Stomach (tissue), 9 donors: Measurements from ENCODE around the gene CDKL4. TPM values are rescaled to one million over a fixed set of nuclear protein-coding genes. Genes with fewer than 3 reads are reported as not detected.
"Not testable (repeated sequence)": the region's sequence is repeated elsewhere in the genome, so short reads cannot be mapped to it uniquely, and the experiment has no call there.

Source experiments
- DNase-seq, 2 donors: peaks; one replicate each; pipeline versions ENCODE4 v3.0.0 to v3.0.0-alpha.2; 2013 to 2019
- H3K27ac ChIP-seq, 5 donors: fragments of 200-600 bp in 4 of 5; sonication (generic) in 4 of 5; one replicate each; pipeline ENCODE4 v1.5.1; 2013 to 2019; ENCODE audit warnings: mild to moderate bottlenecking in 1 of 5, moderate library complexity in 1 of 5
- H3K27me3 ChIP-seq, 3 donors: fragments of 200-600 bp; sonication (generic); one replicate each; pipeline ENCODE4 v1.5.1; 2017 to 2019; ENCODE audit warnings: mixed run types in 1 of 3
- H3K36me3 ChIP-seq, 4 donors: fragments of 200-600 bp; sonication (generic); 1 replicate in 3 of 4; 2 replicates in 1 of 4; pipeline ENCODE4 v1.5.1; 2016 to 2019
- H3K4me1 ChIP-seq, 4 donors: fragments of 200-600 bp; sonication (generic); one replicate each; pipeline ENCODE4 v1.5.1; 2016 to 2019
- H3K4me3 ChIP-seq, 4 donors: fragments of 200-600 bp; sonication (generic) in 3 of 4; one replicate each; pipeline ENCODE4 v1.5.1; 2016 to 2019; ENCODE audit warnings: mild to moderate bottlenecking in 1 of 4
- H3K9me3 ChIP-seq, 4 donors: fragments of 200-600 bp; sonication (generic); one replicate each; pipeline ENCODE4 v1.5.1; 2016 to 2019
- CTCF ChIP-seq, 7 experiments: fragments of 450-650 bp in 4 of 7; fragments of 200-600 bp in 3 of 7; sonication (generic) in 3 of 7; IDR thresholded peaks; one replicate each; pipeline ENCODE4 v1.5.1; 2016 to 2019; ENCODE audit warnings: antibody characterized with exemption in 7 of 7, control low read depth in 2 of 7, mild to moderate bottlenecking in 1 of 7
- EP300 ChIP-seq: sonication (generic); formaldehyde crosslinking; IDR thresholded peaks from one replicate; pipeline ENCODE4 v1.6.1; 2017; ENCODE audit warnings: antibody characterized with exemption
- POLR2A ChIP-seq, 4 donors: fragments of 450-650 bp; IDR thresholded peaks; one replicate each; pipeline ENCODE4 v1.6.1; 2016; ENCODE audit warnings: antibody characterized with exemption in 4 of 4, control low read depth in 2 of 4, mild to moderate bottlenecking in 1 of 4, moderate library complexity in 1 of 4
- POLR2AphosphoS5 ChIP-seq, 3 donors: sonication (generic); formaldehyde crosslinking; IDR thresholded peaks; one replicate each; pipeline ENCODE4 v1.6.1; 2016; ENCODE audit warnings: antibody characterized with exemption in 3 of 3
- WGBS, 5 donors: extraction: QIAGEN DNeasy Blood & Tissue Kit in 3 of 5; methylation state at CpG; one replicate each; pipeline versions ENCODE4 v1.1.5 to v1.1.7; 2013 to 2018; 5-methylcytosine and 5-hydroxymethylcytosine counted together
- intact Hi-C: fragments of 100-400 bp; cut with DNase I; formaldehyde crosslinking; loops from one replicate; pipeline ENCODE4 v1.15.1; 2023; ENCODE audit warnings: low total_unique reads
- polyA plus RNA-seq, 3 donors: library from polyadenylated mRNA; stranded (reverse); fragments of 200-250 nt; gene quantifications; one replicate each; pipeline ENCODE4 v1.2.3, GENCODE V29; 2013
- total RNA-seq, 5 donors: library from RNA; depleted of rRNA; stranded (reverse); fragments of >200 nt; gene quantifications; one replicate each; pipeline versions ENCODE4 v1.1.0 to v1.2.3, GENCODE V29; 2014 to 2016
- donor health status: healthy with polysubstance abuse.
- donor health status: Bipolar disorder and iron deficiency.
- donor health status: healthy.

Gene CDKL4
- total and polyA plus RNA-seq, 8 donors, result 3.2 to 4.2 TPM; not detected in 6

GRCh38 chr2:39174022-39174421 is 69.7 kb downstream of the CDKL4 start:
- DNase-seq, result no peak
- Histone ChIP-seq H3K9me3 (no peaks in the 10 kb centered on the region), H3K27ac (no peak overlapping the region), H3K4me1 (no peaks in the 10 kb centered on the region), H3K27me3 (no peaks in the 10 kb centered on the region), H3K4me3 (no peak overlapping the region), H3K36me3 (no peaks in the 10 kb centered on the region)
- TF ChIP-seq CTCF (IDR thresholded peaks at IDR 0.05) (no peak), POLR2A (IDR thresholded peaks at IDR 0.05) (no peak), POLR2AphosphoS5 (IDR thresholded peaks at IDR 0.05) (no peak), EP300 (no peak)
- intact Hi-C loops, result no loop called here
- WGBS, 5 donors, result 90 to 97% (median 91%) methylated on average over 8 of the region's 8 CpGs

- DNase-seq, intact Hi-C loops, H3K4me1 ChIP-seq: not testable (repeated sequence)
Observed at GRCh38 chr2:39172047-39172706, 71.6 kb downstream of the CDKL4 start.

GRCh38 chr2:39171621-39172020 is 72.1 kb downstream of the CDKL4 start:
- DNase-seq, result no peak
- Histone ChIP-seq H3K27ac (no peak overlapping the region), H3K4me1 (no peaks in the 10 kb centered on the region), H3K9me3 (no peaks in the 10 kb centered on the region), H3K36me3 (no peaks in the 10 kb centered on the region), H3K27me3 (no peaks in the 10 kb centered on the region), H3K4me3 (no peak overlapping the region)
- WGBS, 5 donors, result 79 to 89% (median 86%) methylated on average over 7 of the region's 7 CpGs
- no peak for TF ChIP-seq POLR2AphosphoS5 (IDR thresholded peaks at IDR 0.05)
- TF ChIP-seq POLR2A (IDR thresholded peaks at IDR 0.05), result no peak
- no peak for TF ChIP-seq EP300
- TF ChIP-seq CTCF (IDR thresholded peaks at IDR 0.05), result no peak
- intact Hi-C loops, result no loop called here

More at GRCh38 chr2:39172047-39172706, 71.6 kb downstream of the CDKL4 start:
- not testable (repeated sequence) for H3K9me3 ChIP-seq, H3K4me3 ChIP-seq, H3K27me3 ChIP-seq, H3K27ac ChIP-seq, H3K36me3 ChIP-seq
- WGBS, 5 donors, result 88 to 96% (median 95%) methylated on average over 10 of the region's 10 CpGs

- Histone ChIP-seq H3K4me3 (no peak overlapping the region), H3K4me1 (peaks cover 0 to 26% (median 15%) of the 10 kb centered on the region in 4 donors), H3K27ac (no peak overlapping the region), H3K27me3 (no peaks in the 10 kb centered on the region), H3K36me3 (no peaks in the 10 kb centered on the region), H3K9me3 (no peaks in the 10 kb centered on the region)
- TF ChIP-seq EP300 (no peak), POLR2AphosphoS5 (IDR thresholded peaks at IDR 0.05) (no peak), POLR2A (IDR thresholded peaks at IDR 0.05) (no peak), CTCF (IDR thresholded peaks at IDR 0.05) (no peak)
- no peak for DNase-seq
- intact Hi-C loops, result no loop called here
- WGBS, 5 donors, result 74 to 91% (median 81%) methylated on average over 4 of the region's 4 CpGs
Observed at GRCh38 chr2:39164089-39164488, 79.7 kb downstream of the CDKL4 start.

- Histone ChIP-seq H3K4me3 (no peak overlapping the region), H3K27me3 (no peaks in the 10 kb centered on the region), H3K4me1 (peaks cover 0 to 26% (median 15%) of the 10 kb centered on the region in 4 donors), H3K9me3 (no peaks in the 10 kb centered on the region), H3K36me3 (no peaks in the 10 kb centered on the region), H3K27ac (peak overlapping the region in 2 of 5 donors; percentile 16 to 42)
- WGBS, 5 donors, result 51 to 61% (median 56%) methylated on average over 3 of the region's 3 CpGs
- intact Hi-C loops, result no loop called here
- DNase-seq, result peak in 1 of 2 donors; percentile 75
- TF ChIP-seq POLR2A (IDR thresholded peaks at IDR 0.05), result no peak
- TF ChIP-seq POLR2AphosphoS5 (IDR thresholded peaks at IDR 0.05), result no peak
- TF ChIP-seq EP300, result no peak
- TF ChIP-seq CTCF (IDR thresholded peaks at IDR 0.05), result no peak
Observed at GRCh38 chr2:39160982-39161381, 82.8 kb downstream of the CDKL4 start.
